HepG2 (cell line): ENCODE data around the gene TARBP2. TPM values are rescaled to one million over a fixed set of nuclear protein-coding genes. Genes with fewer than 3 reads are reported as not detected.

Experiments
- ARID3A ChIP-seq: IDR thresholded peaks from 2 replicates; pipeline ENCODE4 v1.6.1; 2012; ENCODE audit warnings: low read depth, low read length, improper control_type of control experiment
- GATA4 ChIP-seq: sonication (generic); IDR thresholded peaks from 2 replicates; pipeline ENCODE4 v1.6.1; 2016; ENCODE audit warnings: antibody characterized with exemption, low read depth, borderline replicate concordance
- POLR2AphosphoS5 ChIP-seq: IDR thresholded peaks from 2 replicates; pipeline ENCODE4 v1.6.1; 2012; ENCODE audit warnings: low read depth, low read length
- RNF2 ChIP-seq: fragments of 450-650 bp; conservative IDR thresholded peaks from 2 replicates; pipeline ENCODE4 v1.6.1; 2016; ENCODE audit warnings: low read depth
- SNRNP70 ChIP-seq: fragments of 200-400 bp; formaldehyde crosslinking; IDR thresholded peaks from 2 replicates; pipeline ENCODE4 v1.6.1; 2017; ENCODE audit warnings: mild to moderate bottlenecking, low read depth, low read length, moderate library complexity
- THRA ChIP-seq: sonication (generic); formaldehyde crosslinking; IDR thresholded peaks from 2 replicates; pipeline ENCODE4 v1.4.0; 2020; ENCODE audit warnings: missing genetic modification reagents, borderline replicate concordance
- ZFAT ChIP-seq: sonication (generic); formaldehyde crosslinking; conservative IDR thresholded peaks from 2 replicates; pipeline ENCODE4 v1.8.1; 2023; ENCODE audit warnings: missing genetic modification reagents, inconsistent platforms
- ZMAT3 ChIP-seq: sonication (generic); formaldehyde crosslinking; conservative IDR thresholded peaks from 2 replicates; pipeline ENCODE4 v1.7.0; 2021; ENCODE audit warnings: missing genetic modification reagents
- ZNF18 ChIP-seq: sonication (generic); formaldehyde crosslinking; IDR thresholded peaks from 2 replicates; pipeline ENCODE4 v1.8.0; 2022; ENCODE audit warnings: mild to moderate bottlenecking, missing genetic modification reagents; ENCODE audit not compliant: insufficient replicate concordance
- ZNF253 ChIP-seq: sonication (generic); formaldehyde crosslinking; IDR thresholded peaks from 2 replicates; pipeline ENCODE4 v1.8.0; 2022; ENCODE audit warnings: mild to moderate bottlenecking, missing genetic modification reagents, borderline replicate concordance
- ZNF274 ChIP-seq: sonication (generic); formaldehyde crosslinking; IDR thresholded peaks from 2 replicates; pipeline ENCODE4 v1.5.1; 2020; ENCODE audit warnings: mild to moderate bottlenecking, missing genetic modification reagents
- ZNF280B ChIP-seq: sonication (generic); formaldehyde crosslinking; IDR thresholded peaks from 2 replicates; pipeline ENCODE4 v1.5.0; 2020; ENCODE audit warnings: missing genetic modification reagents, mild to moderate bottlenecking, borderline replicate concordance
- ZNF296 ChIP-seq: sonication (generic); formaldehyde crosslinking; conservative IDR thresholded peaks from 2 replicates; pipeline ENCODE4 v1.5.0; 2020; ENCODE audit warnings: mild to moderate bottlenecking, missing genetic modification reagents
- ZNF367 ChIP-seq: sonication (generic); formaldehyde crosslinking; IDR thresholded peaks from 2 replicates; pipeline ENCODE4 v1.4.0; 2020; ENCODE audit warnings: missing genetic modification reagents, borderline replicate concordance
- ZNF563 ChIP-seq: sonication (generic); formaldehyde crosslinking; IDR thresholded peaks from 2 replicates; pipeline ENCODE4 v1.8.0; 2022; ENCODE audit warnings: mild to moderate bottlenecking, moderate library complexity, missing genetic modification reagents
- ZNF574 ChIP-seq: sonication (generic); formaldehyde crosslinking; IDR thresholded peaks from 2 replicates; pipeline ENCODE4 v1.4.0; 2020; ENCODE audit warnings: missing genetic modification reagents
- ZNF616 ChIP-seq: sonication (generic); formaldehyde crosslinking; IDR thresholded peaks from 2 replicates; pipeline ENCODE4 v1.5.0; 2020; ENCODE audit warnings: low read depth, mild to moderate bottlenecking, missing genetic modification reagents
- ZNF703 ChIP-seq: sonication (generic); formaldehyde crosslinking; IDR thresholded peaks from 2 replicates; pipeline ENCODE4 v1.5.1; 2020; ENCODE audit warnings: missing genetic modification reagents, mild to moderate bottlenecking, moderate library complexity, borderline replicate concordance
- ZNF724P ChIP-seq: sonication (generic); formaldehyde crosslinking; IDR thresholded peaks from 2 replicates; pipeline ENCODE4 v1.8.0; 2022; ENCODE audit warnings: missing genetic modification reagents, borderline replicate concordance
- ZNF749 ChIP-seq: sonication (generic); formaldehyde crosslinking; IDR thresholded peaks from 2 replicates; pipeline ENCODE4 v1.8.0; 2022; ENCODE audit warnings: mild to moderate bottlenecking, missing genetic modification reagents, moderate library complexity, borderline replicate concordance
- ZNF781 ChIP-seq: sonication (generic); formaldehyde crosslinking; IDR thresholded peaks from 2 replicates; pipeline ENCODE4 v1.5.1; 2020; ENCODE audit warnings: borderline replicate concordance, mild to moderate bottlenecking, missing genetic modification reagents; ENCODE audit errors: not compliant biosample characterization
- polyA plus RNA-seq, 8 experiments: library from polyadenylated mRNA; depleted of rRNA in 3 of 8; stranded (reverse) in 7 of 8; unstranded in 1 of 8; fragments of >200 nt; fragmentation: Illumina TruSeq in 4 of 8; extraction: Trizol in 4 of 8; gene quantifications; 2 replicates each; pipeline versions ENCODE4 v1.2.1 to v1.2.3, GENCODE V29; 2011 to 2016; ENCODE audit warnings: low read depth in 4 of 8, missing spikeins in 1 of 8, mixed read lengths in 1 of 8; ENCODE audit not compliant: insufficient read depth in 1 of 8
- total RNA-seq, 5 experiments: library from RNA; depleted of rRNA; stranded (reverse); fragments of >200 nt; fragmentation: Illumina TruSeq; extraction: Trizol; gene quantifications; 2 replicates each; pipeline ENCODE4 v1.2.3, GENCODE V29; 2016; ENCODE audit warnings: low read depth in 1 of 5

The TARBP2 gene
- total and polyA plus RNA-seq, 2 of the 13 experiments (the other 11 are each of a cell fraction or from before 2014, with no cell fraction given) = 47.0 to 55.5 TPM

GRCh38 chr12:53538209-53538689 is 37.2 kb downstream of the TARBP2 start (continued):
- peak; percentile 71 for TF ChIP-seq ZNF574
- no peak for TF ChIP-seq ZNF274
- no peak for TF ChIP-seq ZNF616 (CRISPR knock-in tag)
- TF ChIP-seq ZNF253 (CRISPR knock-in tag) = no peak
- no peak for TF ChIP-seq ZNF703 (CRISPR knock-in tag)
- TF ChIP-seq ZMAT3 (CRISPR knock-in tag) = 0 out of 2 replicates have a peak, but pooled peaks have one; percentile 31
- 0 out of 2 replicates have a peak, but pooled peaks have one; percentile 34 for TF ChIP-seq ZNF367 (CRISPR knock-in tag)
- no peak for TF ChIP-seq RNF2
- no peak for TF ChIP-seq ZNF563 (CRISPR knock-in tag)
- TF ChIP-seq THRA (CRISPR knock-in tag) = peak; percentile 81; the same call in 1 of the 2 replicates
- TF ChIP-seq ZNF18 (CRISPR knock-in tag) = no peak
- no peak for TF ChIP-seq POLR2AphosphoS5
- TF ChIP-seq ZNF296 = no peak
- no peak for TF ChIP-seq ZNF724P (CRISPR knock-in tag)
- no peak for TF ChIP-seq ZNF749 (CRISPR knock-in tag)
- TF ChIP-seq ZNF781 = no peak
- no peak for TF ChIP-seq SNRNP70
- no peak for TF ChIP-seq ZNF280B (CRISPR knock-in tag)
- TF ChIP-seq GATA4 = peak; percentile 43; the same call in 1 of the 2 replicates
- peak; percentile 9; the same call in 1 of the 2 replicates for TF ChIP-seq ARID3A
- TF ChIP-seq ZFAT (CRISPR knock-in tag) = peak; percentile 80; the same call in 1 of the 2 replicates
